ENCODE data around the gene OXA1L. TPM values are rescaled to one million over a fixed set of nuclear protein-coding genes. Genes with fewer than 3 reads are reported as not detected.

The OXA1L gene
- total and polyA plus RNA-seq, 2 of the 13 experiments (the other 11 are each of a cell fraction or from before 2014, with no cell fraction given): 230 to 589 TPM

DNA sequence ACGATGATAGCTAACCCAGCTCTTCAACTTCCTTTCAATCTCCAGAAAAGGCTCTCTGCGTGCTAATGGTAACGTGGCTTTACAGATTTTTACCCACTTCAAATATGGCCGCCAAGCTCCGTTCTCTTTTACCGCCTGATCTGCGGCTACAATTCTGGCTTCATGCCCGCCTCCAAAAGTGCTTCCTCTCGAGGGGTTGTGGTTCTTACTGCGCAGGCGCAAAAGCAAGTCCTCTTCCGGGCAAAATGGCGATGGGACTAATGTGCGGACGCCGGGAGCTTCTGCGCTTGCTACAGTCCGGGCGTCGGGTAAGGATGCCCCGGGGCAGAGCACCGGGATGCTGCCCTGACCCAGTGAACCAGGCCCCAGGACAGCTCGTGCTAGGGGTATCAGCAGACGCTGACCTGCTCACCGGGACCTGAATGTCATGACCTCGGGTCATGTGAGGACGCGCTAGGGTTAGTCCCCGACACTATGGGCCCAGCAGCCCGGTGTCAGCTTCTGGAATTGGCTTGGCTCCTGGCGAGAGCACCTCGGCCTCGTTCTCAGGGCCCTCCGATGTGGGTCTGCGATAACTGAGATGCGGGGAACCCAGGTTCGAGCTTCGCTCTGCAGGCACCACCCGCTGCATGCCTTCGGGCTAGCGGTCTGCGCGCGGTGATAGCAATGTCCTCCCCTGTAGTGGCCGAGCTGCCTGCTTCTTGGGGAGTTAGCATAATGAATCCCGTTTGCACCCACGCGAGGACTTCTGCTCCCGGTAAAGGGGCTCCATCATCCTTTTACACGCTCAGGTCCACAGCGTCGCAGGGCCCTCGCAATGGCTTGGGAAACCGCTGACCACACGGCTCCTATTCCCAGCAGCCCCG, at the start of gene OXA1L (continued):
- TF ChIP-seq, protein P1, sequence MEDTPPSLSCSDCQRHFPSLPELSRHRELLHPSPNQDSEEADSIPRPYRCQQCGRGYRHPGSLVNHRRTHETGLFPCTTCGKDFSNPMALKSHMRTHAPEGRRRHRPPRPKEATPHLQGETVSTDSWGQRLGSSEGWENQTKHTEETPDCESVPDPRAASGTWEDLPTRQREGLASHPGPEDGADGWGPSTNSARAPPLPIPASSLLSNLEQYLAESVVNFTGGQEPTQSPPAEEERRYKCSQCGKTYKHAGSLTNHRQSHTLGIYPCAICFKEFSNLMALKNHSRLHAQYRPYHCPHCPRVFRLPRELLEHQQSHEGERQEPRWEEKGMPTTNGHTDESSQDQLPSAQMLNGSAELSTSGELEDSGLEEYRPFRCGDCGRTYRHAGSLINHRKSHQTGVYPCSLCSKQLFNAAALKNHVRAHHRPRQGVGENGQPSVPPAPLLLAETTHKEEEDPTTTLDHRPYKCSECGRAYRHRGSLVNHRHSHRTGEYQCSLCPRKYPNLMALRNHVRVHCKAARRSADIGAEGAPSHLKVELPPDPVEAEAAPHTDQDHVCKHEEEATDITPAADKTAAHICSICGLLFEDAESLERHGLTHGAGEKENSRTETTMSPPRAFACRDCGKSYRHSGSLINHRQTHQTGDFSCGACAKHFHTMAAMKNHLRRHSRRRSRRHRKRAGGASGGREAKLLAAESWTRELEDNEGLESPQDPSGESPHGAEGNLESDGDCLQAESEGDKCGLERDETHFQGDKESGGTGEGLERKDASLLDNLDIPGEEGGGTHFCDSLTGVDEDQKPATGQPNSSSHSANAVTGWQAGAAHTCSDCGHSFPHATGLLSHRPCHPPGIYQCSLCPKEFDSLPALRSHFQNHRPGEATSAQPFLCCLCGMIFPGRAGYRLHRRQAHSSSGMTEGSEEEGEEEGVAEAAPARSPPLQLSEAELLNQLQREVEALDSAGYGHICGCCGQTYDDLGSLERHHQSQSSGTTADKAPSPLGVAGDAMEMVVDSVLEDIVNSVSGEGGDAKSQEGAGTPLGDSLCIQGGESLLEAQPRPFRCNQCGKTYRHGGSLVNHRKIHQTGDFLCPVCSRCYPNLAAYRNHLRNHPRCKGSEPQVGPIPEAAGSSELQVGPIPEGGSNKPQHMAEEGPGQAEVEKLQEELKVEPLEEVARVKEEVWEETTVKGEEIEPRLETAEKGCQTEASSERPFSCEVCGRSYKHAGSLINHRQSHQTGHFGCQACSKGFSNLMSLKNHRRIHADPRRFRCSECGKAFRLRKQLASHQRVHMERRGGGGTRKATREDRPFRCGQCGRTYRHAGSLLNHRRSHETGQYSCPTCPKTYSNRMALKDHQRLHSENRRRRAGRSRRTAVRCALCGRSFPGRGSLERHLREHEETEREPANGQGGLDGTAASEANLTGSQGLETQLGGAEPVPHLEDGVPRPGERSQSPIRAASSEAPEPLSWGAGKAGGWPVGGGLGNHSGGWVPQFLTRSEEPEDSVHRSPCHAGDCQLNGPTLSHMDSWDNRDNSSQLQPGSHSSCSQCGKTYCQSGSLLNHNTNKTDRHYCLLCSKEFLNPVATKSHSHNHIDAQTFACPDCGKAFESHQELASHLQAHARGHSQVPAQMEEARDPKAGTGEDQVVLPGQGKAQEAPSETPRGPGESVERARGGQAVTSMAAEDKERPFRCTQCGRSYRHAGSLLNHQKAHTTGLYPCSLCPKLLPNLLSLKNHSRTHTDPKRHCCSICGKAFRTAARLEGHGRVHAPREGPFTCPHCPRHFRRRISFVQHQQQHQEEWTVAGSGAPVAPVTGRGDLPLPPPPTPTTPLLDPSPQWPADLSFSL (CRISPR knock-in tag; IDR thresholded peaks at IDR 0.05): peak; percentile 75
- TF ChIP-seq SNRNP70 (IDR thresholded peaks at IDR 0.05; ENCODE audit: low read depth, low read length) (no peak), ZNF3 (CRISPR knock-in tag; IDR thresholded peaks at IDR 0.05) (peak; percentile 47), ATF3 (CRISPR knock-in tag; IDR thresholded peaks at IDR 0.05) (peak; percentile 47; the same call in 1 of the 2 replicates), ZNF704 (CRISPR knock-in tag; IDR thresholded peaks at IDR 0.05; ENCODE audit: borderline replicate concordance) (peak; percentile 100), CHD4 (IDR thresholded peaks at IDR 0.05; ENCODE audit: borderline replicate concordance, low read length) (no peak; the same call in 1 of the 2 replicates), NKX3-1 (CRISPR knock-in tag; IDR thresholded peaks at IDR 0.05) (peak; percentile 78; the same call in 1 of the 2 replicates), FOXA1 (IDR thresholded peaks at IDR 0.05) (no peak), FOXA1 (CRISPR knock-in tag; IDR thresholded peaks at IDR 0.05) (peak; percentile 28; the same call in 1 of the 2 replicates), ZNF841 (CRISPR knock-in tag; IDR thresholded peaks at IDR 0.05; ENCODE audit: borderline replicate concordance) (peak; percentile 89), ZNF567 (CRISPR knock-in tag; IDR thresholded peaks at IDR 0.05; ENCODE audit: borderline replicate concordance) (peak; percentile 99), ELF3 (CRISPR knock-in tag; IDR thresholded peaks at IDR 0.05) (peak; percentile 93), SMAD3 (CRISPR knock-in tag; IDR thresholded peaks at IDR 0.05) (peak; percentile 98), TARDBP (CRISPR knock-in tag; IDR thresholded peaks at IDR 0.05) (peak; percentile 80; the same call in 1 of the 2 replicates), SMAD9 (CRISPR knock-in tag; IDR thresholded peaks at IDR 0.05) (peak; percentile 79; the same call in 1 of the 2 replicates), ARNT2 (CRISPR knock-in tag; IDR thresholded peaks at IDR 0.05; ENCODE audit: low read depth) (peak; percentile 72), ELK4 (CRISPR knock-in tag; IDR thresholded peaks at IDR 0.05; ENCODE audit: borderline replicate concordance) (peak; percentile 64; the same call in 1 of the 2 replicates), AGO1 (IDR thresholded peaks at IDR 0.05; ENCODE audit: low read depth, low read length, poor library complexity, severe bottlenecking) (peak; percentile 81), ZNF460 (CRISPR knock-in tag; IDR thresholded peaks at IDR 0.05; ENCODE audit: borderline replicate concordance) (no peak; the same call in 1 of the 2 replicates), ZNF556 (CRISPR knock-in tag; IDR thresholded peaks at IDR 0.05; ENCODE audit: borderline replicate concordance) (peak; percentile 98), TBP (CRISPR knock-in tag; IDR thresholded peaks at IDR 0.05) (no peak)

Measured in HepG2 (cell line).